Measurements from ENCODE around the gene NOL8. TPM values are rescaled to one million over a fixed set of nuclear protein-coding genes. Genes with fewer than 3 reads are reported as not detected.

Gene NOL8
- total and polyA plus RNA-seq, 2 donors (not counting 1 experiment from before 2014, with no cell fraction given), result 19.9 to 91.0 TPM

GRCh38 chr9:92341578-92341977 lies 16.4 kb upstream of the NOL8 start:
- H3K27ac Mint-ChIP-seq, result no peak overlapping the region
- Histone ChIP-seq H3K27ac (ENCODE audit: low read length in 2 of 2) (no peak overlapping the region), H3K4me2 (replicated peaks; ENCODE audit: low read depth, low read length, poor library complexity, severe bottlenecking) (no peak overlapping the region), H3K4me1 (ENCODE audit: control insufficient read depth in 2 of 2, insufficient read depth in 2 of 2, low read length in 2 of 2) (no peaks in the 10 kb centered on the region), H3K9ac (ENCODE audit: low read length) (no peak overlapping the region), H3K9me3 (ENCODE audit: control extremely low read depth in 1 of 3, control insufficient read depth in 2 of 3, insufficient read depth in 1 of 3, low read length in 2 of 3) (peaks cover 0 to 6% (median 0%) of the 10 kb centered on the region in 3 donors), H3K4me3 (ENCODE audit: control extremely low read depth in 1 of 5, extremely low read depth in 1 of 5, insufficient read depth in 1 of 5, low read depth in 2 of 5, low read length in 4 of 5) (no peak overlapping the region), H3K27me3 (replicated peaks in 1 of 4; ENCODE audit: control extremely low read depth in 1 of 4, control insufficient read depth in 3 of 4, insufficient read depth in 4 of 4, low read length in 3 of 4) (no peaks in the 10 kb centered on the region), H4K20me1 (ENCODE audit: control insufficient read depth, insufficient read depth, low read length, poor library complexity, severe bottlenecking) (no peaks in the 10 kb centered on the region), H3K79me2 (ENCODE audit: control insufficient read depth, insufficient read depth, low read length) (no peaks in the 10 kb centered on the region), H3K36me3 (replicated peaks in 1 of 2; ENCODE audit: control extremely low read depth in 1 of 2, control insufficient read depth in 1 of 2, extremely low read depth in 1 of 2, insufficient read depth in 2 of 2, low read length in 1 of 2) (peaks cover 12 to 14% of the 10 kb centered on the region in 2 experiments), H2AFZ (ENCODE audit: insufficient read depth, low read depth, low read length, poor library complexity, severe bottlenecking) (no peak overlapping the region)
- H3K9me3 Mint-ChIP-seq (ENCODE audit: insufficient read depth), result no peaks in the 10 kb centered on the region
- H3K4me3 Mint-ChIP-seq, result no peak overlapping the region
- ATAC-seq (ENCODE audit: low read depth) (no peak), DNase-seq (no peak)
- POLR2A ChIA-PET, result no interaction called here
- H3K27me3 Mint-ChIP-seq, result no peaks in the 10 kb centered on the region
- intact Hi-C loops (cut with micrococcal nuclease), result no loop called here
- H3K4me1 Mint-ChIP-seq, result no peaks in the 10 kb centered on the region
- no peak for TF ChIP-seq CTCF (IDR thresholded peaks at IDR 0.05)
- TF ChIP-seq EZH2 (IDR thresholded peaks at IDR 0.05; ENCODE audit: borderline replicate concordance, insufficient read depth, low read depth, low read length, poor library complexity, severe bottlenecking), result no peak
- 100% methylated on average over 1 of the region's 1 CpG for WGBS (ENCODE audit: insufficient coverage)
- CTCF ChIA-PET, result no interaction called here

GRCh38 chr9:92333282-92333634 lies 8.1 kb upstream of the NOL8 start:
- ChIA-PET CTCF (interaction anchor here (0.8 to 1.8 kb wide), 2 partner anchors 14 to 54 kb away, joined by 4 read pairs; no protein-coding TSS in a partner anchor), POLR2A (no interaction called here)
- no peak overlapping the region for H2AFZ ChIP-seq (ENCODE audit: insufficient read depth, low read depth, low read length, poor library complexity, severe bottlenecking)
- DNase-seq (no peak), ATAC-seq (ENCODE audit: low read depth) (no peak)
- no peaks in the 10 kb centered on the region for H4K20me1 ChIP-seq (ENCODE audit: control insufficient read depth, insufficient read depth, low read length, poor library complexity, severe bottlenecking)
- H3K4me3 Mint-ChIP-seq, result no peak overlapping the region
- H3K9me3 Mint-ChIP-seq (ENCODE audit: insufficient read depth), result no peaks in the 10 kb centered on the region
- no peak overlapping the region for H3K27ac Mint-ChIP-seq
- no peaks in the 10 kb centered on the region for H3K27me3 Mint-ChIP-seq
- peaks cover 10% of the 10 kb centered on the region for H3K79me2 ChIP-seq (ENCODE audit: control insufficient read depth, insufficient read depth, low read length)
- no peak overlapping the region for H3K27ac ChIP-seq (ENCODE audit: low read length in 2 of 2)
- H3K27me3 ChIP-seq (replicated peaks in 1 of 4; ENCODE audit: control extremely low read depth in 1 of 4, control insufficient read depth in 3 of 4, insufficient read depth in 4 of 4, low read length in 3 of 4), result no peaks in the 10 kb centered on the region
- intact Hi-C loops (cut with micrococcal nuclease), result no loop called here
- TF ChIP-seq EZH2 (IDR thresholded peaks at IDR 0.05; ENCODE audit: borderline replicate concordance, insufficient read depth, low read depth, low read length, poor library complexity, severe bottlenecking), result no peak
- no peak for TF ChIP-seq CTCF (IDR thresholded peaks at IDR 0.05)
- H3K4me2 ChIP-seq (replicated peaks; ENCODE audit: low read depth, low read length, poor library complexity, severe bottlenecking), result no peak overlapping the region
- no peaks in the 10 kb centered on the region for H3K9me3 ChIP-seq (ENCODE audit: control extremely low read depth in 1 of 3, control insufficient read depth in 2 of 3, insufficient read depth in 1 of 3, low read length in 2 of 3)
- WGBS (ENCODE audit: insufficient coverage), result 100% methylated on average over 2 of the region's 2 CpGs
- H3K9ac ChIP-seq (ENCODE audit: low read length), result no peak overlapping the region
- no peaks in the 10 kb centered on the region for H3K4me1 Mint-ChIP-seq
- H3K4me1 ChIP-seq (ENCODE audit: control insufficient read depth in 2 of 2, insufficient read depth in 2 of 2, low read length in 2 of 2), result no peaks in the 10 kb centered on the region
- H3K36me3 ChIP-seq (replicated peaks in 1 of 2; ENCODE audit: control extremely low read depth in 1 of 2, control insufficient read depth in 1 of 2, extremely low read depth in 1 of 2, insufficient read depth in 2 of 2, low read length in 1 of 2), result peaks cover 0 to 7% of the 10 kb centered on the region in 2 experiments
- H3K4me3 ChIP-seq (ENCODE audit: control extremely low read depth in 1 of 5, extremely low read depth in 1 of 5, insufficient read depth in 1 of 5, low read depth in 2 of 5, low read length in 4 of 5), result no peak overlapping the region
